ENCODE results near the gene ERC2.

ERC2 gene

GRCh38 chr3:55711646-55712045 is 756.6 kb downstream of the ERC2 start:
- DNase-seq (ENCODE audit: low spot score) = no peak

GRCh38 chr3:55709411-55710012 is 758.8 kb downstream of the ERC2 start:
- no peak for DNase-seq (ENCODE audit: low spot score)

- DNase-seq (ENCODE audit: low spot score) = peak; percentile 7
Measured at GRCh38 chr3:55708921-55709320, 759.3 kb downstream of the ERC2 start.

GRCh38 chr3:55708242-55708641 is 760.0 kb downstream of the ERC2 start:
- peak; percentile 1 for DNase-seq (ENCODE audit: low spot score)

- no peak for DNase-seq (ENCODE audit: low spot score)
Measured at GRCh38 chr3:55704521-55704920, 763.7 kb downstream of the ERC2 start.

GRCh38 chr3:55702822-55703221 is 765.4 kb downstream of the ERC2 start:
- no peak for DNase-seq (ENCODE audit: low spot score)

GRCh38 chr3:55701997-55702396 is 766.3 kb downstream of the ERC2 start:
- DNase-seq (ENCODE audit: low spot score) = no peak

- no peak for DNase-seq (ENCODE audit: low spot score)
Measured at GRCh38 chr3:55698831-55699230, 769.4 kb downstream of the ERC2 start.

GRCh38 chr3:55697177-55697865 is 770.9 kb downstream of the ERC2 start:
- no peak for DNase-seq (ENCODE audit: low spot score)

- DNase-seq (ENCODE audit: low spot score) = no peak
Measured at GRCh38 chr3:55692957-55693558, 775.2 kb downstream of the ERC2 start.

- DNase-seq (ENCODE audit: low spot score) = no peak
Measured at GRCh38 chr3:55692295-55692956, 775.8 kb downstream of the ERC2 start.

GRCh38 chr3:55691141-55691540 is 777.1 kb downstream of the ERC2 start:
- DNase-seq (ENCODE audit: low spot score) = no peak

- DNase-seq (ENCODE audit: low spot score) = peak; percentile 66
Measured at GRCh38 chr3:55690726-55691125, 777.5 kb downstream of the ERC2 start.

GRCh38 chr3:55690177-55690576 is 778.1 kb downstream of the ERC2 start:
- DNase-seq (ENCODE audit: low spot score) = no peak

GRCh38 chr3:55688154-55688553 is 780.1 kb downstream of the ERC2 start:
- DNase-seq (ENCODE audit: low spot score) = no peak

GRCh38 chr3:55687526-55687925 is 780.7 kb downstream of the ERC2 start:
- DNase-seq (ENCODE audit: low spot score) = no peak

GRCh38 chr3:55686426-55687254 is 781.6 kb downstream of the ERC2 start:
- no peak for DNase-seq (ENCODE audit: low spot score)

GRCh38 chr3:55683666-55684270 is 784.5 kb downstream of the ERC2 start:
- no peak for DNase-seq (ENCODE audit: low spot score)

- no peak for DNase-seq (ENCODE audit: low spot score)
Measured at GRCh38 chr3:55682461-55682860, 785.8 kb downstream of the ERC2 start.

- no peak for DNase-seq (ENCODE audit: low spot score)
Measured at GRCh38 chr3:55678546-55679216, 789.6 kb downstream of the ERC2 start.

GRCh38 chr3:55676643-55677042 is 791.6 kb downstream of the ERC2 start:
- DNase-seq (ENCODE audit: low spot score) = no peak

All from ecto neural progenitor cell (in vitro differentiated cells).